HepG2 (cell line): ENCODE data around the gene AXIN2. TPM values are rescaled to one million over a fixed set of nuclear protein-coding genes. Genes with fewer than 3 reads are reported as not detected.

Experiments used
- ATAC-seq: fragments of 200-7000 bp; cut with Tn5 transposase; 3 replicates; pipeline ENCODE4 v1.9.1; 2020; ENCODE audit warnings: mild to moderate bottlenecking, moderate library complexity
- BruUV-seq: library from RNA; stranded (reverse); fragments of 400-500 nt; replicated peaks from 2 replicates; lab custom pipeline; 2021; lab: Mats Ljungman, UMichigan
- CTCF ChIA-PET: fragments of 300-600 bp; formaldehyde crosslinking; extraction: SDS; loops from one replicate; lab custom pipeline; 2021; ENCODE audit warnings: low total read pairs, inconsistent platforms, low intra/inter-chr PET ratio; lab: Yijun Ruan, JAX
- POLR2A ChIA-PET: fragments of 350-600 bp; sonication (Branson Sonifier 250); formaldehyde crosslinking; loops from one replicate; lab custom pipeline; 2020; ENCODE audit warnings: antibody characterized with exemption, inconsistent platforms; lab: Yijun Ruan, JAX
- DNase-seq: peaks from one replicate; pipeline ENCODE4 v3.0.0-alpha.2; 2015; ENCODE audit warnings: low spot score
- FAIRE-seq: peaks from 3 replicates; lab custom pipeline; 2011; peaks lifted over from hg19 to GRCh38; lab: Jason Lieb, UNC
- H2AFZ ChIP-seq: one replicate; pipeline ENCODE4 v1.6.1; 2011; ENCODE audit warnings: low read length, inconsistent platforms
- H3K27ac ChIP-seq: fragments of 300-600 bp; 3 replicates; pipeline ENCODE4 v1.8.0; 2011; ENCODE audit warnings: mixed run types, mild to moderate bottlenecking, mixed read lengths, low read length, inconsistent platforms; ENCODE audit not compliant: insufficient read depth; ENCODE audit errors: extremely low read length
- H3K27me3 ChIP-seq, 2 experiments: fragments of 200-600 bp in 1 of 2; 2 replicates in 1 of 2; 3 replicates in 1 of 2; pipeline versions ENCODE4 v1.6.0 to v1.8.0; 2011; ENCODE audit warnings: low read length in 2 of 2, mild to moderate bottlenecking in 2 of 2, moderate library complexity in 2 of 2, inconsistent platforms in 1 of 2; ENCODE audit not compliant: insufficient read depth in 2 of 2, control insufficient read depth in 1 of 2
- H3K36me3 ChIP-seq, 2 experiments: fragments of 200-600 bp in 1 of 2; replicated peaks in 1 of 2; 2 replicates in 1 of 2; 3 replicates in 1 of 2; pipeline versions ENCODE4 v1.5.1 to v1.8.0; 2011; ENCODE audit warnings: low read length in 2 of 2, inconsistent platforms in 1 of 2; ENCODE audit not compliant: insufficient read depth in 2 of 2, control insufficient read depth in 1 of 2
- H3K4me1 ChIP-seq: 2 replicates; pipeline ENCODE4 v1.5.1; 2012; ENCODE audit warnings: low read length, inconsistent platforms; ENCODE audit not compliant: insufficient read depth
- H3K4me2 ChIP-seq: 2 replicates; pipeline ENCODE4 v1.6.0; 2011; ENCODE audit warnings: low read depth, low read length, inconsistent platforms
- H3K4me3 ChIP-seq, 3 experiments: fragments of 200-600 bp in 1 of 3; sonication (generic), shearing (Covaris generic) in 1 of 3; replicated peaks in 1 of 3; 2 replicates each; pipeline ENCODE4 v1.5.1; 2011 to 2016; ENCODE audit warnings: low read length in 3 of 3, inconsistent platforms in 2 of 3, low read depth in 2 of 3, mild to moderate bottlenecking in 2 of 3, control low read depth in 1 of 3, mixed read lengths in 1 of 3; ENCODE audit not compliant: insufficient read depth in 1 of 3
- H3K79me2 ChIP-seq: one replicate; pipeline ENCODE4 v1.6.1; 2011; ENCODE audit warnings: low read length, inconsistent platforms; ENCODE audit not compliant: insufficient read depth
- H3K9ac ChIP-seq: 2 replicates; pipeline ENCODE4 v1.6.0; 2011; ENCODE audit warnings: mild to moderate bottlenecking, low read depth, low read length, inconsistent platforms; ENCODE audit not compliant: insufficient read depth
- H3K9me3 ChIP-seq: 2 replicates; pipeline ENCODE4 v1.5.1; 2012; ENCODE audit warnings: mild to moderate bottlenecking, low read length
- H4K20me1 ChIP-seq: 2 replicates; pipeline ENCODE4 v1.6.0; 2011; ENCODE audit warnings: inconsistent platforms, mild to moderate bottlenecking, low read length, moderate library complexity; ENCODE audit not compliant: insufficient read depth
- BHLHE40 ChIP-seq: IDR thresholded peaks from 2 replicates; pipeline ENCODE4 v1.6.1; 2011; ENCODE audit warnings: low read length, improper control_type of control experiment
- DNMT1 ChIP-seq: sonication (generic); formaldehyde crosslinking; IDR thresholded peaks from 2 replicates; pipeline ENCODE4 v1.5.1; 2020; ENCODE audit warnings: mild to moderate bottlenecking, missing genetic modification reagents
- HDAC1 ChIP-seq: sonication (generic); formaldehyde crosslinking; IDR thresholded peaks from 2 replicates; pipeline ENCODE4 v1.5.1; 2020; ENCODE audit warnings: mild to moderate bottlenecking, missing genetic modification reagents
- HNF4G ChIP-seq, 2 experiments: sonication (generic) in 1 of 2; formaldehyde crosslinking in 1 of 2; IDR thresholded peaks; 2 replicates each; pipeline versions ENCODE4 v1.4.0 to v1.6.1; 2011 to 2020; ENCODE audit warnings: borderline replicate concordance in 2 of 2, low read depth in 2 of 2, mild to moderate bottlenecking in 2 of 2, low read length in 1 of 2, missing genetic modification reagents in 1 of 2, moderate library complexity in 1 of 2
- MBD4 ChIP-seq: IDR thresholded peaks from 2 replicates; pipeline ENCODE4 v1.6.1; 2012; ENCODE audit warnings: low read length, inconsistent platforms, borderline replicate concordance
- MBNL3 ChIP-seq: fragments of 250-450 bp; sonication (Bioruptor Pico); conservative IDR thresholded peaks from 2 replicates; pipeline ENCODE4 v1.8.0; 2022; ENCODE audit warnings: mild to moderate bottlenecking, inconsistent platforms
- MED8 ChIP-seq: sonication (generic); formaldehyde crosslinking; IDR thresholded peaks from 2 replicates; pipeline ENCODE4 v1.8.1; 2023; ENCODE audit warnings: mild to moderate bottlenecking, missing genetic modification reagents; ENCODE audit not compliant: insufficient replicate concordance
- MXD3 ChIP-seq: IDR thresholded peaks from 2 replicates; pipeline ENCODE4 v1.6.1; 2016; ENCODE audit warnings: mild to moderate bottlenecking, missing biosample characterization, missing genetic modification reagents
- NR2F6 ChIP-seq, 2 experiments: IDR thresholded peaks; 2 replicates each; pipeline ENCODE4 v1.6.1; 2016; ENCODE audit warnings: antibody characterized with exemption in 1 of 2, mild to moderate bottlenecking in 1 of 2
- PREB ChIP-seq: sonication (generic); formaldehyde crosslinking; IDR thresholded peaks from 2 replicates; pipeline ENCODE4 v1.4.0; 2020; ENCODE audit warnings: missing genetic modification reagents
- SRF ChIP-seq: IDR thresholded peaks from 2 replicates; pipeline ENCODE4 v1.6.1; 2011; ENCODE audit warnings: mild to moderate bottlenecking, low read depth, low read length, moderate library complexity
- STAT5B ChIP-seq: sonication (generic); formaldehyde crosslinking; IDR thresholded peaks from 2 replicates; pipeline ENCODE4 v1.4.0; 2020; ENCODE audit warnings: missing genetic modification reagents
- ZNF263 ChIP-seq: sonication (generic); formaldehyde crosslinking; IDR thresholded peaks from 2 replicates; pipeline ENCODE4 v1.4.0; 2020; ENCODE audit warnings: missing genetic modification reagents
- ZNF282 ChIP-seq: fragments of 450-650 bp; IDR thresholded peaks from 2 replicates; pipeline ENCODE4 v1.6.1; 2018; ENCODE audit not compliant: partially characterized antibody
- ZNF33B ChIP-seq: sonication (generic); formaldehyde crosslinking; IDR thresholded peaks from 2 replicates; pipeline ENCODE4 v1.5.1; 2020; ENCODE audit warnings: mild to moderate bottlenecking, missing genetic modification reagents
- ZUFSP ChIP-seq: sonication (generic); formaldehyde crosslinking; IDR thresholded peaks from 2 replicates; pipeline ENCODE4 v1.9.0; 2021; ENCODE audit warnings: missing genetic modification reagents, mild to moderate bottlenecking, borderline replicate concordance
- WGBS: methylation state at CpG from one replicate; pipeline ENCODE4 v1.1.6; 2017; ENCODE audit warnings: low lambda C conversion rate; 5-methylcytosine and 5-hydroxymethylcytosine counted together
- in situ Hi-C: cut with HindIII; loops from 2 replicates; pipeline ENCODE4 v1.10.0; 2017; ENCODE audit warnings: low pct_unique_long_range_greater_than_20kb; ENCODE audit not compliant: extremely low pct_ligation_motif_present
- intact Hi-C: fragments of 100-400 bp; cut with micrococcal nuclease; formaldehyde crosslinking; loops from one replicate; pipeline ENCODE4 v1.10.0; 2022; ENCODE audit not compliant: unreplicated experiment
- polyA plus RNA-seq, 8 experiments: library from polyadenylated mRNA; depleted of rRNA in 3 of 8; stranded (reverse) in 7 of 8; unstranded in 1 of 8; fragments of >200 nt; fragmentation: Illumina TruSeq in 4 of 8; extraction: Trizol in 4 of 8; gene quantifications; 2 replicates each; pipeline versions ENCODE4 v1.2.1 to v1.2.3, GENCODE V29; 2011 to 2016; ENCODE audit warnings: low read depth in 4 of 8, missing spikeins in 1 of 8, mixed read lengths in 1 of 8; ENCODE audit not compliant: insufficient read depth in 1 of 8
- total RNA-seq, 5 experiments: library from RNA; depleted of rRNA; stranded (reverse); fragments of >200 nt; fragmentation: Illumina TruSeq; extraction: Trizol; gene quantifications; 2 replicates each; pipeline ENCODE4 v1.2.3, GENCODE V29; 2016; ENCODE audit warnings: low read depth in 1 of 5
- TF ChIP-seq, protein P1 (sequence below): IDR thresholded peaks from 2 replicates; pipeline ENCODE4 v1.6.1; 2016; ENCODE audit warnings: low read depth
- TF ChIP-seq, protein P2 (sequence below): sonication (generic); formaldehyde crosslinking; IDR thresholded peaks from 2 replicates; pipeline ENCODE4 v1.5.0; 2020; ENCODE audit warnings: missing genetic modification reagents, mild to moderate bottlenecking, borderline replicate concordance

Gene AXIN2
- total and polyA plus RNA-seq, 2 of the 13 experiments (the other 11 are each of a cell fraction or from before 2014, with no cell fraction given), result 58.6 to 63.4 TPM

GRCh38 chr17:65600518-65600917 lies 39.1 kb upstream of the AXIN2 start:
- no peaks in the 10 kb centered on the region for H3K36me3 ChIP-seq
- POLR2A ChIA-PET, result no interaction called here
- H3K4me1 ChIP-seq, result 0 out of 2 replicates have a peak, but pooled peaks cover 6% of the 10 kb centered on the region
- CTCF ChIA-PET, result no interaction called here
- TF ChIP-seq ZNF33B (CRISPR knock-in tag), result no peak
- TF ChIP-seq HDAC1, result no peak
- TF ChIP-seq NR2F6 (IDR thresholded peaks at IDR 0.05), result no peak
- no peak for TF ChIP-seq NR2F6 (CRISPR knock-in tag; IDR thresholded peaks at IDR 0.05)
- TF ChIP-seq ZUFSP (CRISPR knock-in tag), result no peak
- TF ChIP-seq ZNF263, result no peak
- no peak for TF ChIP-seq HNF4G (IDR thresholded peaks at IDR 0.05; ENCODE audit: borderline replicate concordance, low read depth, low read length)
- no peak for TF ChIP-seq HNF4G (CRISPR knock-in tag; IDR thresholded peaks at IDR 0.05; ENCODE audit: borderline replicate concordance, low read depth)
- TF ChIP-seq, protein P1, sequence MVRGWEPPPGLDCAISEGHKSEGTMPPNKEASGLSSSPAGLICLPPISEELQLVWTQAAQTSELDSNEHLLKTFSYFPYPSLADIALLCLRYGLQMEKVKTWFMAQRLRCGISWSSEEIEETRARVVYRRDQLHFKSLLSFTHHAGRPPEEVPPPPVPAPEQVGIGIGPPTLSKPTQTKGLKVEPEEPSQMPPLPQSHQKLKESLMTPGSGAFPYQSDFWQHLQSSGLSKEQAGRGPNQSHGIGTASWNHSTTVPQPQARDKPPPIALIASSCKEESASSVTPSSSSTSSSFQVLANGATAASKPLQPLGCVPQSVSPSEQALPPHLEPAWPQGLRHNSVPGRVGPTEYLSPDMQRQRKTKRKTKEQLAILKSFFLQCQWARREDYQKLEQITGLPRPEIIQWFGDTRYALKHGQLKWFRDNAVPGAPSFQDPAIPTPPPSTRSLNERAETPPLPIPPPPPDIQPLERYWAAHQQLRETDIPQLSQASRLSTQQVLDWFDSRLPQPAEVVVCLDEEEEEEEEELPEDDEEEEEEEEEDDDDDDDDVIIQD (CRISPR knock-in tag), result no peak
- no peak for TF ChIP-seq SRF
- TF ChIP-seq PREB (CRISPR knock-in tag), result no peak
- TF ChIP-seq DNMT1 (CRISPR knock-in tag), result no peak
- TF ChIP-seq, protein P2, sequence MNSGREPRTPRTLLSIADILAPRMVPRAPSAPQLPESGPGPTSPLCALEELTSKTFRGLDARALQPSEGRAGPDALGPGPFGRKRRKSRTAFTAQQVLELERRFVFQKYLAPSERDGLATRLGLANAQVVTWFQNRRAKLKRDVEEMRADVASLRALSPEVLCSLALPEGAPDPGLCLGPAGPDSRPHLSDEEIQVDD (CRISPR knock-in tag), result no peak
- no peak for TF ChIP-seq MED8 (CRISPR knock-in tag)
- TF ChIP-seq MBD4, result no peak
- no peak for TF ChIP-seq BHLHE40
- TF ChIP-seq ZNF282, result no peak
- no peak for TF ChIP-seq STAT5B (CRISPR knock-in tag)
- no peak for TF ChIP-seq MXD3 (CRISPR knock-in tag)
- TF ChIP-seq MBNL3, result no peak
- H3K27ac ChIP-seq, result no peak overlapping the region
- in situ Hi-C loops (no loop called here), intact Hi-C loops (no loop called here)
- ATAC-seq (no peak), DNase-seq (no peak), FAIRE-seq (no peak)
- H3K79me2 ChIP-seq, result no peaks in the 10 kb centered on the region
- no peaks in the 10 kb centered on the region for H4K20me1 ChIP-seq
- no peaks in the 10 kb centered on the region for H3K9me3 ChIP-seq
- BruUV-seq, result no TSS peak
- no peak overlapping the region for H3K9ac ChIP-seq
- no peak overlapping the region for H3K4me2 ChIP-seq
- no peak overlapping the region for H3K4me3 ChIP-seq
- H2AFZ ChIP-seq, result no peak overlapping the region
- 6% methylated on average over 1 of the region's 1 CpG for WGBS
- H3K27me3 ChIP-seq, result no peaks in the 10 kb centered on the region; a peak in 1 of 5 replicates
